ENCODE measurements around the gene PIK3R2. TPM values are rescaled to one million over a fixed set of nuclear protein-coding genes. Genes with fewer than 3 reads are reported as not detected.

The PIK3R2 gene
- total RNA-seq, 1 experiment from 2014 or later, result 42.8 TPM

- Histone ChIP-seq H4K20me1 (ENCODE audit: control insufficient read depth, insufficient read depth, insufficient read length) (no peaks in the 10 kb centered on the region), H3K79me2 (ENCODE audit: insufficient read depth, low read length) (no peaks in the 10 kb centered on the region), H2BK12ac (ENCODE audit: insufficient read length, low read depth, low read length) (no peak overlapping the region), H2BK20ac (ENCODE audit: low read depth, low read length, poor library complexity, severe bottlenecking) (no peak overlapping the region), H3K27me3 (ENCODE audit: insufficient read depth, low read length) (no peaks in the 10 kb centered on the region), H3K79me1 (ENCODE audit: insufficient read depth, low read depth, low read length, poor library complexity, severe bottlenecking) (no peaks in the 10 kb centered on the region), H3K27ac (ENCODE audit: insufficient read length, low read depth, low read length) (no peak overlapping the region), H4K5ac (ENCODE audit: insufficient read length, low read depth, low read length) (no peak overlapping the region), H3T11ph (ENCODE audit: low read length) (no peak overlapping the region), H3K4me2 (ENCODE audit: insufficient read depth, insufficient read length, low read length) (no peak overlapping the region), H4K91ac (ENCODE audit: insufficient read length, low read depth, low read length) (no peak overlapping the region), H3K56ac (ENCODE audit: insufficient read length, low read depth, low read length) (no peak overlapping the region), H3K4ac (ENCODE audit: low read depth, low read length) (no peak overlapping the region), H3K23me2 (ENCODE audit: insufficient read length, low read depth, low read length, poor library complexity, severe bottlenecking) (peaks cover 3% of the 10 kb centered on the region), H3K23ac (ENCODE audit: insufficient read length, low read depth, low read length) (no peak overlapping the region), H2AFZ (ENCODE audit: low read length) (no peak overlapping the region), H3K9ac (ENCODE audit: extremely low read depth, insufficient read length, low read length) (no peak overlapping the region), H3K18ac (ENCODE audit: insufficient read length, low read depth, low read length) (no peak overlapping the region), H3K14ac (ENCODE audit: insufficient read depth, low read length) (no peak overlapping the region), H3K9me3 (ENCODE audit: control insufficient read depth, low read depth, low read length) (no peaks in the 10 kb centered on the region), H2BK15ac (ENCODE audit: low read depth, low read length) (no peak overlapping the region), H2BK5ac (ENCODE audit: insufficient read length, low read length) (no peak overlapping the region), H2BK120ac (ENCODE audit: low read depth, low read length, poor library complexity, severe bottlenecking) (no peak overlapping the region), H4K8ac (replicated peaks; ENCODE audit: insufficient read length, low read depth, low read length) (no peak overlapping the region), H3K4me1 (ENCODE audit: insufficient read depth, low read length) (0 out of 2 replicates have a peak, but pooled peaks cover 2% of the 10 kb centered on the region), H2AK5ac (ENCODE audit: insufficient read length, low read length) (no peak overlapping the region)
- H3K27ac Mint-ChIP-seq, result no peak overlapping the region
- peaks cover 0 to 8% of the 10 kb centered on the region in 2 experiments; a peak in 2 of 4 replicates for H3K4me1 Mint-ChIP-seq
- H3K36me3 Mint-ChIP-seq (ENCODE audit: insufficient read depth in 1 of 3, low read depth in 3 of 3), result peaks cover 25 to 56% (median 55%) of the 10 kb centered on the region in 3 experiments; a peak in 6 of 7 replicates
- DNase-seq, result no peak
- H3K9me3 Mint-ChIP-seq, result no peaks in the 10 kb centered on the region
- WGBS (ENCODE audit: extremely low coverage, insufficient read length, low lambda C conversion rate), result no CpG with 5 or more reads among the region's 7 CpGs
- no peak overlapping the region; a peak in 1 of 5 replicates for H3K4me3 Mint-ChIP-seq
- no peaks in the 10 kb centered on the region for H3K27me3 Mint-ChIP-seq (ENCODE audit: low read depth)
- TF ChIP-seq CTCF (conservative IDR thresholded peaks at IDR 0.05), result no peak
Measured at GRCh38 chr19:18164072-18164471, 11.1 kb downstream of the PIK3R2 start.

All from H9 (cell line).